ENCODE data around the gene NFIL3.

The NFIL3 gene

GRCh38 chr9:91451431-91452270 lies 28.0 kb upstream of the NFIL3 start:
- no peak for DNase-seq
- H3K4me3 ChIP-seq, result no peak overlapping the region
- intact Hi-C loops (cut with DNase I; ENCODE audit: low total_unique reads), result no loop called here
- no peak overlapping the region for H3K27ac ChIP-seq
- no peak for TF ChIP-seq CTCF (IDR thresholded peaks at IDR 0.05)
- H3K4me1 ChIP-seq, result no peaks in the 10 kb centered on the region
- H3K36me3 ChIP-seq, result no peaks in the 10 kb centered on the region
- H3K9me3 ChIP-seq, result no peaks in the 10 kb centered on the region
- no peaks in the 10 kb centered on the region for H3K27me3 ChIP-seq

DNA sequence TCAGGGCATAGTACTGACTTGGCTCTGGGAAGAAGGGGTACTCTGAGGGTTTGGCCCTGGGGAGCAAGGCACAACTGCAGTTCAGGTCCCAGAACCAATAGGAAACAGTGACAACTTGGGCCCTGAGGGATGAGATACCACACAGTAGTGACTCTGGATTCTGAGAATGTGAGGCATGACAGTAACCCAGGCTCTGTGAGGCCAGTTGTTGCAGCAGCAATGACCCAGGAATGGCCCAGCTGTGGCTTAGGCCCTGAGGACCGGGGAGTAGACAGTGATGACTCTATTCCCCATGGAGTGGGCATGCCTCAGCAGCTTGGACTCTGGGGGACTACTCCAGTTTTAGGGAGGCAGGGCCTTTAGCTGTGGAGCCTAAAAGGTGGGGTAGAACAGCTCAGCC lies 21.5 kb upstream of the NFIL3 start:
- no peak for DNase-seq
- peaks cover 0 to 21% (median 13%) of the 10 kb centered on the region in 3 donors for H3K9me3 ChIP-seq
- no peak overlapping the region for H3K4me3 ChIP-seq
- no peak for TF ChIP-seq CTCF (IDR thresholded peaks at IDR 0.05)
- H3K27ac ChIP-seq, result no peak overlapping the region
- H3K4me1 ChIP-seq, result no peaks in the 10 kb centered on the region
- intact Hi-C loops (cut with DNase I; ENCODE audit: low total_unique reads), result no loop called here
- no peaks in the 10 kb centered on the region for H3K36me3 ChIP-seq
- H3K27me3 ChIP-seq, result peaks cover 0 to 6% of the 10 kb centered on the region in 2 donors

GRCh38 chr9:91443994-91444392 lies 20.4 kb upstream of the NFIL3 start:
- H3K4me1 ChIP-seq, result no peaks in the 10 kb centered on the region
- H3K9me3 ChIP-seq, result peaks cover 0 to 21% (median 13%) of the 10 kb centered on the region in 3 donors
- H3K27me3 ChIP-seq, result peaks cover 0 to 6% of the 10 kb centered on the region in 2 donors
- no peak overlapping the region for H3K27ac ChIP-seq
- H3K36me3 ChIP-seq, result no peaks in the 10 kb centered on the region
- intact Hi-C loops (cut with DNase I; ENCODE audit: low total_unique reads), result no loop called here
- DNase-seq, result no peak
- H3K4me3 ChIP-seq, result no peak overlapping the region
- no peak for TF ChIP-seq CTCF (IDR thresholded peaks at IDR 0.05)

DNA sequence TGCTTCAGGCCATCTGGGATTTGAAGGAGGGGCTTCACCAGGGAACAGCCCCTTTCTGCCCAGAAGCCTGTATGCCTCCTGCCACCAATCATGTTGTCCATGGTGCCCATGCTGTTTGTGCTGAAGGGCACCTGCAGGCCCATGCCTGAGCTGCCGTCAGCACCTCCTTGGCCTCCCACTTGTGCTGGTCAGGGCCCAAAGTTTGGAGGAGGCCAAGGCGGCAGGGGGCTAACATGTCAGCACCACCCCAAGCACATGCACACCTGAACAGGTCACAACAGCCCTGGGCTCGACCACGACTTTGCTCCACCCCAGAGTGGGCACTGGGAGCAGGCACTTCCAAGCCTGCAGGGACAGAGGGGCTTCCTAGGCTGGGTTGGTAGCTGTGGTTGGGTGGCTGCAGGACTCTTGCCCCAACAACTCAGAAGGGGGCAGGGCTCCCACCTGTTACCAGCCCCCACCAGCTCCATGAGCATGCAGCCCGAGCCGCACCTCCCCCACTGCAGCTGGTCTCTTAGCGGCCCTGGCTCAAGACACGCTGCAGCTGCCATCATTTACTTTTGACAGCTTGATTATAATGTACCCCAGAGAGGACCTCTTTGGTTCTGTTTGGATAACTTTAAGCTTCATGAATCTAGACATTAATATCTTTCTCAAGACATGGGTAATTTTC lies 19.8 kb upstream of the NFIL3 start:
- no peak for TF ChIP-seq CTCF (IDR thresholded peaks at IDR 0.05)
- no peaks in the 10 kb centered on the region for H3K36me3 ChIP-seq
- no peak overlapping the region for H3K27ac ChIP-seq
- H3K9me3 ChIP-seq, result peaks cover 0 to 21% (median 13%) of the 10 kb centered on the region in 3 donors
- H3K4me1 ChIP-seq, result no peaks in the 10 kb centered on the region
- H3K27me3 ChIP-seq, result peaks cover 0 to 6% of the 10 kb centered on the region in 2 donors
- H3K4me3 ChIP-seq, result no peak overlapping the region
- intact Hi-C loops (cut with DNase I; ENCODE audit: low total_unique reads), result no loop called here
- DNase-seq, result no peak

DNA sequence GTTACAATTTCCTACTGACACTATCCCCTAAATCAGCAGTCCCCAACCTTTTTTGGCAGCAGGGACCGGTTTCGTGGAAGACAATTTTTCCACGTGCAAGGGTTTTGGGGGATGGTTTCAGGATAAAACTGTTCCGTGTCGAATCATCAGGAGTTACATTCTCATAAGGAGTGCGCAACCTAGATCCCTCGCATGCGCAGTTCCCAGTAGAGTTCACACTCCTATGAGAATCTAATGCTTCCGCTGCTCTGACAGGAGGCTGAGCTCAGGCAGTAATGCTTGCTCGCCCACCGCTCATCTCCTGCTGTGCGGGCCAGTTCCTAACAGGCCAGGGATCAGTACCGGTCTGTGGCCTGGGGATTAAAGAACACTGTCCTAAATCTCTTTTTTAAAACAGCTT lies 13.2 kb upstream of the NFIL3 start:
- TF ChIP-seq CTCF (IDR thresholded peaks at IDR 0.05), result no peak
- intact Hi-C loops (cut with DNase I; ENCODE audit: low total_unique reads), result no loop called here
- DNase-seq, result no peak
- H3K36me3 ChIP-seq, result no peaks in the 10 kb centered on the region
- H3K4me3 ChIP-seq, result no peak overlapping the region
- no peaks in the 10 kb centered on the region for H3K27me3 ChIP-seq
- no peaks in the 10 kb centered on the region for H3K9me3 ChIP-seq
- no peak overlapping the region for H3K27ac ChIP-seq
- H3K4me1 ChIP-seq, result peaks cover 0 to 3% (median 0%) of the 10 kb centered on the region in 4 donors

Data from tibial artery (tissue), 4 donors.